GM21381 (cell line): ENCODE measurements around the gene MICAL3.
"Not testable (repeated sequence)": the region's sequence is repeated elsewhere in the genome, so short reads cannot be mapped to it uniquely, and the experiment has no call there.

ENCODE experiments used
- ATAC-seq: cut with Tn5 transposase; IDR thresholded peaks from one replicate; pipeline ENCODE4 v1.9.1; 2021; ENCODE audit warnings: mild to moderate bottlenecking, moderate library complexity; ENCODE audit not compliant: unreplicated experiment

MICAL3 gene

DNA sequence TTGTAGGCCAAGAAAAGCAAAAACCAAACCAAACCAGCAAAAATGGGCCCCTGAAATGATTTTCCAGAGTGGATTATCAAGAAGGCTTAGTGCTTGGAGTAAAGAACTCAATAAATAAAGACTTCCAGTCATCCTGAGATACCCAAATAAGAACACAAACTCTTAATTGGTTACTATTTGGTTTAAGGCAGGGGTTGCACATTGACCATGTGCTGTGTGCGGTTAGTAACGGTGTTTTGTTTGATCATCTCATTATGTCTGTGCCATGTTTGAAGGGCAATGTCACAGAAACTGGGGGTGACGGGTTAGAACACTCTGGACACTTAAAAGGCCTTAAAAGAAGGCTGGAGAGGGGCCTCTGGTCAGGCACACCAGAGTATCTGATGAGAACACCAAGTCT is 9.7 kb upstream of the MICAL3 start:
- no peak for ATAC-seq

DNA sequence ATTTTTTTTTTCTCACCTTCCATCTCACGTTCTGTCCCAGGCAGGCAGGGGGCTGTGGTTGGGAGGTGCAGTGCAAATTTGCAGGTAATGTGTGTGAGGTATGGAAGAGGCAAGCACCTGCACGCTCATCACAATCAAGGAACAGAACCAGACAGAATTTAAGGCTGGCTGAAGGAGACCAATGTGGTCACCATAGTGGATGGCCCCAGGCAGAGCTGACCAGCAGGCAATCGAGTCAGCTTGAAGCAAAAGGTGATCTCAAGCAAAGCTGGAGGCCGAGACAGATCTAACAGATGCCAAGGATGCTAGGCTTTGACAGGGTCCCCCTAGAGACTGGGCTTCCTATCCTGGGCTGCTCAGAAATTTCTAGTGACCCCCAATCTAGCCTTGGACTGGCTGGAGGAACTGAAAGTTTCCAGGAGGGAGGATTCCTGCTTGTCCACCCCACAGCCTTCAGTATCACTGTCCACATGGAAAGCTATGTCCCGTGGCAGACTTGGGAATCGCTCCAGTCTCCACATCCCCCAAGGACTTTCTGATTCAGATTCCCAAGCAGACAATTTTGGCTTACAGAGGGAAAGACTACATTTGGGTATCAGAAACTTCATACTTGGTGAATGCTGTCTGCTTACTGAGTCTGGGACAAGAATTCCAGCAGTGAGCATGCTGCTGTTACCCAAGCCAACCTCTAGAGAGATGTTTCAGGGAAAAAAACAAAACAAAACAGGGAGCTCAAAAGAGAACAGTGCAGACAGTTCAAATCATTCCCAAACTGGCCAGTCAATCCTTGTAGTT is 9.0 kb upstream of the MICAL3 start:
- no peak for ATAC-seq

DNA sequence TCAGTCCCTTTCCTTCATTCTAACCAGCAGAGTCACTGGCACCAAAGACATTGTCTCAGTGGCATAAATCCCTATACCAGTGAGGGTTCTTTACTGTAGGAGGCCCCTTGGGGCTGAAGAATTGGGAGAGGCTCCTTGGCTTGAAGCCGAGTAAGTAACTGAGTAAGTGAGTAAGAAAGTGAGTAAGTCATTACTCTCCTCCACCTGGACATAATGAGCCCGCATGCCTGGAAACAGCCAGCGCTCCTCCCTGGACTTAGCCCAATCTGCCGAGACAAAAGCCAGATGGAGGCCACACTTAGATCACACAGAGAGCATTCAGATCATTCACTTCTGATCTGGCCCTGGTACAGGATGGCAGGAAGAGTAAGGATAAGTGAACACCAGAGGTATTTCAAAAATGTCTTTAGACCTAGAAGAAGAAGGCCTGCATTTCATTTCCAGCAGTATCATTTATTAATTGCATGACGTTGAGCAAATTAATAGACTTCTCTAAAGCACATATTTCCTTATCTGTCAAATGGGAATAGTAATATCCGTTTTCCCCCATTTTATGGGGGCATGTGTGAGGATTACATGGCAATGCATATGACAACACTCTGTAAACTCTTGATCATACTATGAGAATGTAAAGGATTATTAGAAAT is 8.2 kb upstream of the MICAL3 start:
- no peak for ATAC-seq

DNA sequence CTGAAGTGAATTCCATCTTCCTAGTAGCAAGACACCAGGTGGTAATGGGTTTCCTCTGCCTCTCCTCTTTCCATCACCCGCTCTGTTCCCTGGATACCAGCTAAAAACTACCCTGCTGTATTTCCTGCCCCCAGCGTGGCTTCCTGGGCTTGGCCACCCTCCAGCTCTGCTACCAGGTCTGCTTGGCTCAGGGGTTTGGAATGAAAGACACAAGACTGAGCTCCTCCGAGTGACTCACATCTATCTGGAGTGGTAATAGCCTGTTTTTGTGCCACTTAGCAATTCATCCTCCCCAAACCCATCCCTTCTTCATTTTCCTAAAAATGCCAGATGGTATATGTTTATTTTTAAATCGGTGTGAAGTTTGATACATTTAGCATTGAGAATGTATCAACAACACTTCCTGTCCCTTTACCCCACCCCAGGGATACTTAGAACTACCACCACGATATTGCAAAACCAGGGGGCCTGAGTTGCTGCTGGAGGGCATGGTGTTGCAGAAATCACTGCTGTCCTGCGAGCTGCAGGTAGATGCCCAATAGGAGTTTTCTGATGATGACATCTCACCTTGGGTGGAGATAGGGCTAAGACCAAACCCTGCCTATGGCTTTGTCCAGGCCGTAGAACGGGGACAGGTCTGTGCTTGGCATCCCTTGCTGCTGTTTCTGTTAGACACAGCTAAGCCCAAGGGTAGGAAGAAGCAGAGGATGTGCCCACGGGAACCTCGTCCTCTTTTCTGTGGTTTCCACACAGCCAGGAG is 7.5 kb upstream of the MICAL3 start:
- ATAC-seq: no peak

DNA sequence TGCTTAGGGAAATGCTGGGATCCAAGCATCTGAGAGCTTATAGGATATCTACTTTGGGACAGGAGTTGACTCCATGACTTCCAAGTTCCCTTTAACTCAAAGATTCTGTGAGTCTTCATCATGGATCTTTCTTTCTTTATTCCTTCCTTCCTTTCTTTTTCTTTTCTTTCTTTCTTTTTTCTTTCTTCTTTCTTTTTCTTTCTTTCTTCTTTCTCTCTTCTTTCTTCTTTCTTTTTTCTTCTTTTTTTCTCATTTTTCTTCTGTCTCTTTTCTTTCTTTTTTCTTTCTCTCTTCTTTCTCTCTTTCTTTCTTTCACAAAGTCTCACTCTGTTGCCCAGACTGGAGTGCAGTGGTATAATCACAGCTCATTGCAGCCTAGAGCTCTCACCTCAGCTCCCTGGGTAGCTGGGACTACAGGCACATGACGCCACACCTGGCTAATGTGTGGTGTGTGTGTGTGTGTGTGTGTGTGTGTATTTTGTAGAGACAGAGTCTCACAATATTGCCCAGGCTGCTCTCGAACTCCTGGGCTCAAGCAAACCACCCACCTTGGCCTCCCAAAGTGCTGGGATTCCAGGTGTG is 5.4 kb upstream of the MICAL3 start:
- ATAC-seq: no peak

DNA sequence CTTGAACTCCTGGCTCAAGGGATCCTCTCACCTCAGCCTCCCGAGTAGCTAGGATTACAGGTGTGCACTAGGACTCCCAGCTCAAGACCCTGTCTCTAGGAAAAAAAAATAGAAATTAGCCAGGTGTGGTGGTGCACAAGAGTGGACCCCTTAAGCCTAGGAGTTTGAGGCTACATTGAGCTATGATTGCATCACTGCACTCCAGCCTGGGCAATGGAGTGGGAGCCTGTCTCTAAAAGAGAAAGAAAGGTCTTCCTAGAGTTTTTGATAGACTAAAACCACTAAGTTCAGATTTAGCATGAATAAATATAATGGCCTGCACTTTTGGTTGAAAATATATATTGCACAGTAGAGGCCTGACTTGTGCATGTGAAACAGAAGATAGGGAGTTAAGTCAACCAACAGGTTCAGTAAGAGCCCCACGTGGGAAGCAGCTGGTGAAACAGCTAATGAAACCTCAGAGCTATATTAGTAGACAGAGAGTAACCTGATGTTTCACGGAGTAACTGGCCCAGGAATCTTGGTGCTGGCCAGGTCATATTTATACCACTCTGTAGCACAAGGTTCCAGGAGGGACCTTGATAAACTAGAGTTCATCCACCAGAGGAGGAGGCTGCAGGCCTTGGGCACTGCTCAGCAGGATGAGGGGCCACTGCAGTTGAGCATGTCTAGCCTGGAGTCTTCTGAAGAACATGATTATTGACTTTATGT is 4.6 kb upstream of the MICAL3 start:
- no peak for ATAC-seq

DNA sequence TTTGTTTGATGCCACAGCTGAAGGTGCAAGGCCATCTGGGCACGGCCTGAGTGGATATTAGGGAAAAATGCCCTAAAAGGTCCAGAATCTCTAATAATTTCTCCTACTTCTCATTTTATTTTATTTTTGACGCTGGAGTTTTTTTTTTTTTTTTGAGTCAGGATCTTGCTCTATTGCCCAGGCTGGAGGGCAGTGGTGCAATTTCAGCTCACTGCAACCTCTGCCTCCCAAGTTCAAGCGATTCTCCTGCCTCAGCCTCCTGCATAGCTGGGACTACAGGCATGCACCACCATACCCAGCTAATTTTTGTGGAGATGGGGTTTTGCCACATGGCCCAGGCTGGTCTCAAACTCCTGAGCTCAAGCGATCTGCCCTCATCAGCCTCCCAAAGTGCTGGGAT is 1.5 kb upstream of the MICAL3 start:
- ATAC-seq: not testable (repeated sequence)

DNA sequence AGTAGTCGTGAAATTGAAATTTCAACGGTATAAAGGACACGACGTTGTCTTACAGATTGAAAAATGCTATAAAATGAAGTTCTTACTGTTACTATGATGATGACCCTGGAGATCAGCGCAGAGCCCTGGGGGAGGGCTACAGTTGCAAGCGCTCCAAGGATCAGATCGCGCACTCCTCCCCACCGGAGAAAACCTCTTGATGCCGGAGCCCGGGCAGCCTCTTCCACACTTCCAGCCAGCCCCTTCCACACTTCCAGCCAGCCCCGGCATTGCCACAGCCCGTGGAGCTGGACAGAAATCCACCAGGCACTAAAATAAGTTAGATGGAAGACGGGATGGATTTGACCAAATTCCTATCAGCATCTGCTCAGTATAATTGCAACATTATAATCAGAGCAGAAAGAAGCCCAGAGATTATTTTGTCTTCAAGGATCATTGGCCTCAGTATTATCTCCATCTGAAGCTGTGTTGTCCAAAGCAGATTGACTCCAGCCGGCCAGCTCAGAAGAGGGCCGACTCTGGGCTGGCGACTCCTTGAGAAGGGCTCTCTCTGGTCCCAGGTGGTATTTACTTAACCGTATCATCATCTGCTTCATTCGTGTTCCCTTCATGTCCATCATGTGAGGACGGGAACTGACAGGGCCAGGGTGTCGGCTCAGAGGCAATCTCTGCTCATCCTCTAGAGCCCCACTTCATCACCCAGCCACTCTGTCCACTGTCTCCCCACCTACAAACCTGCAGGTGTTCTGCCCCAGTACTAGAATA is 777 bp upstream of the MICAL3 start:
- ATAC-seq: no peak

DNA sequence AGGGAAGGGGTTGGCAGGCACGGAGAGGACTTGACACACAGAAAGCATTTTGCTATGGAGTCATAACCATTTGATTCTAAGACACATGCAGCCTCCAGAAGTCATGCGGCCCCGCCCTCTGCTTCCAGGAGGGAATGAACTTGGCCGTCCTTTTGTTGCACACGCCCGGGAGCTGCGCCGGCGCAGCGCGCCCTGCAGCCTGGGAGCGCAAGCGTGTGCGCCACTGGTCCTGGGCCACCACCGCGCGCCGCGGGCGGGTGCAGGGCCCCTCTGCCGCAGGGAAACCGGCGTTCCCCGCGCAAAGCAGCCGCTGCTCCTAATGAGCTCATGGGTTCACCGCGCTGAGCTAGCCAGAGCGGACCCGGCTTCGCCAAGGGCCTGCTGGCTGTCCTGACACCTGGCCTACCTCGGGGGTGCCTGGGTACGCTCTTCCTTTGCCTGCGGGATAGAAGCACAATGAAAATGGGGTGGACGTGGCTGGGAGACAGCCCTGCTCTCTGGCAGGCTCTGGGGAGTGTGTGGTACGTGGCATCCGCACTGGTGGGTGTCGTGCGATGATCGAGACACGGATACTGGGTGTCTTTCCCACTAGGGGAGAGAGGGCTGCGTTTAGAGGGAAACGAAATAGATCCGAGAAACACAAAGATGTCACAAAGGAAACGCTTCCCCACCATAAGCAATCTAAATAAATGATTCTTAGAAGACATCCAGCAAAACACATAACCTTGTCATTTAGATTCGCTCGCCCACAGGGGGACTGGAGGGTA is 669 bp downstream of the MICAL3 start:
- no peak for ATAC-seq

DNA sequence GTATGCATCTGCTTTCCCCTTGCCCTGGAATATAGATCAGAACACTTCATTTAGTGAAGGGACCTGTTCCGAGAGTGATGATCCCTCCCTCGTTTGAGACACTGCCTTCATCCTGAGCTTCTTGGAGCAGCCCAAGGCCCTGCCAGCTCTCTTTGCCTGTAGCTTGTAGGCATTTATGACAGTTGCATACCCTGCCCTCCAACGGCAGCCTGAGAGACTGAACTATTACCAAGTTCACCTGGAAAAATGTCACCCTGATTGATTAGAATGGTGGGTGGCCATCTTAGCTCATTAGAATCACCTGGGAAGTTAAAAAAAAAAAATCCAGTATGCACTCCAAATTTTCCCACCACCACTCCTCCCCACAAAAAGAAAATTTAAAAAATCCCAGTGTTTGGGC is 1.5 kb downstream of the MICAL3 start:
- ATAC-seq: no peak

DNA sequence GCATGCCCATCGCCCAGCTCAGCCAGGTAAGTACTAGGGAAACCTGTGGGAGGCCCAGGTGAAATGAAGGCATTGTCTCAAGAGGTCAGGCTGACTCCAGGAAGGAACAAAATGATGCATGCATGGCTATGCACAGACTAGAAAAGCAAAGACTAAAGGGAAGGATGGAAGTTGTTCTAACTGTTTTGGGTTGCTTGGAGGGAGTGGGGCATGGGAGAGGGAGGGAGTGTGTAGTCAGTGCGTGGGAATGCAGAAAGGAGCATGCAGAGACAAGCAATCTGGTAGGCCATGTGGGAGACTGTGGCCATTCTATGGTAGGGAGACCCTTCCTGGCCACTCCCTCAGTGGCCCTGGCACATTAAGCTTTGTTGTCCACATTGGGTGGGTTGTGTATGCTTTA is 2.9 kb downstream of the MICAL3 start:
- ATAC-seq: no peak

DNA sequence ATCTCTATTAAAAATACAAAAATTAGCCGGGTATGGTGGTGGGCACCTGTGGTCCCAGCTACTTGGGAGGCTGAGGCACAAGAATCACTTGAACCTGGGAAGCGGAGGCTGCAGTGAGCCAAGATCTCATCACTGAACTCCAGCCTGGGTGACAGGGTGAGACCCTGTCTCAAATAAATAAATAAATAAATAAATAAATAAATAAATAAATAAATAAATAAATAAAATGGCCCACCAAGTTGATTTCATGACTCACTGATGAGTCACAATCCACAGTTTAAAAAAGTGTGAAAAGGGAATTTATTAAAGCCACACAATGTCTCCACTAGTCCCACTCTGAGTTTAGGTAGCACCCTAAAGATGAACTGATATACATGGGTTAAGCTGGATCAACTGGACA is 3.6 kb downstream of the MICAL3 start:
- ATAC-seq: not testable (repeated sequence)

DNA sequence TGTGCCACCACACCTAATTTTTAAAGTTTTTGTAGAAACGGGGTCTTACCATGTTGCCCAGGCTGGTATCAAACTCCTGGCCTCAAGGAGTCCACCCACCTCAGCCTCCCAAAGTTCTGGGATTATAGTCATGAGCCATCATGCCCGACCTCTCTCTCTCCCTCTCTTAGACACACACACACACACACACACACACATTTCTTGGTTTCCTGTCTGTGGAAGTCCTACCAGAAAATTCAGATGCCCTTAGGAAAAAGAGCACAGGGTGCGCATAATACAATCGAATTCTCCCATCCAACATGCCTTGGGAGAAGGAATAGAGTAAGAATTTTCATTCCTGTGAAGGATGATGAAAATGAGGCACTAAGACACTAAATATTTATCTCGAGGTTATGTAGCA is 10.4 kb downstream of the MICAL3 start:
- ATAC-seq: no peak

DNA sequence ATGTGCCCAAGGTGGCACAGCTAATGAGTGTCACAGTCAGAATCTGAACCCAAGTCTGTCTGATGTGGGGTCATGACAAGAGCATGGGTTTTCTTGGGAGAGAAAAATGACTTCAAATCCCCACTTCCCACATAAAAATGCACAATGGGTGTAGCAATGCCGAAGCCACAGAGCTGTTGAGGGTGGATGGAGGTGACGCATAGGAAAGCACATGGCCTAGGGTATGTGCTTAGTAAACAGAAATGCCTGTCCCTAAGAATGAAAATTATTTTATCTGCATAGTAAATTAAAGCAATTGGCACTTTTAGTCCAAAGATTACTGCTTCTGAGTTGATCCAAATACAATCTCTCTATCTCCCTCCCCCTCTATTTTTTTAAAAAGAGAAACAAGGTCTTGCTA is 10.9 kb downstream of the MICAL3 start:
- ATAC-seq: no peak

DNA sequence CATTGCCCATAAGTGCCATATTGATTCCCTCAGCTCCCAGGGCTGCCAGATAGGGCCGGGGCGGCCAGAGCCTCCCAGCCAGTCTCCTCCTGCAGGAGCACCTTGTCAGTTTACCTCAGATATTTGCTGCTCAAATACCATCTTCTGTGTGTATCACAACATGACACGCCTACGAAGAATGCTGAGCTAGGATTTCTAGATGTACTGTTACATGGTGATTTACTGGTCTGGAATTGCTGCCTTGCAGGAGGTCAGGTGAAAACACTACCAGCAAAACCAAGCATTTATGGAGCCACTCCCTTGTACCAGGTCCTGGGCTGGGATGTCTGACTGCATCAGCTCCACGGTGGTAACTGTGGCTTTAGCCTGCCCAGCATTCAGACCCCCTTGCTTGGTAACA is 11.8 kb downstream of the MICAL3 start:
- no peak for ATAC-seq

DNA sequence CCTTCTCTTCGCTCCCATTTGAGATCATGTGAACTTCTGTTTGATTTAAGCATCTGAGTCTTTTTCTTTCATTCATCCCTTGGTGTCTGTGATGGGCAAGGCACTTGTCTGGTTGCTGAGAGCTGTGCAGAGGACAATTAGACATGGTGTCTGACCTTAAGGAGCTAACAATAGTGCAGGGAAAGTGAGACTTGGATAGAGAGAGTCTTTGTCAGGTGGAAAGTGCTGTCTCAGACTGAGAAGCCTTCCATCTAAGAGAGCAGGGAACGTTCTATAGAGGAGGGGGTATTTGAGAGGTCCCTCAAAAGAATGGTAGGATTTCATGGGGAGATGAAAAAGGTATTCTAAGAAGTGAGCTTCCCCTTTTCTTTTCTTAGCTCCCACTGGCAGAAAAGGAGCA is 14.1 kb downstream of the MICAL3 start:
- ATAC-seq: no peak

DNA sequence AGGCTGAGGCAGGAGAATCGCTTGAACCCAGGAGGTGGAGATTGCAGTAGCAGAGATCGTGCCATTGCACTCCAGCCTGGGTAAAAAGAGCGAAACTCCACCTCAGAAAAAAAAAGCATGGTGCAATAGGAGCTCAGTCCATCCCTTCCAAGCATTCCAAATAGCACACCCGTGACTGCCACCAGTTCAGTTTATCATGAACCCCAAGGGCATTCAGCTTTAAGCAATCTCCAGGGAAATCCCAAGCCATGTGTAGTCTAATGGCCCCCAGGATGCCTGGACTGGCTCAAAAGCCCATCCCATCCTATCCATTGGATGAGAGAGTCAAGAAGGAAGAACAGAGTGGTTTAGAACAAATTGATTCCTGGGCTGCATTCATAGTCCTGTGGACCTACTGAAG is 16.2 kb downstream of the MICAL3 start:
- no peak for ATAC-seq

DNA sequence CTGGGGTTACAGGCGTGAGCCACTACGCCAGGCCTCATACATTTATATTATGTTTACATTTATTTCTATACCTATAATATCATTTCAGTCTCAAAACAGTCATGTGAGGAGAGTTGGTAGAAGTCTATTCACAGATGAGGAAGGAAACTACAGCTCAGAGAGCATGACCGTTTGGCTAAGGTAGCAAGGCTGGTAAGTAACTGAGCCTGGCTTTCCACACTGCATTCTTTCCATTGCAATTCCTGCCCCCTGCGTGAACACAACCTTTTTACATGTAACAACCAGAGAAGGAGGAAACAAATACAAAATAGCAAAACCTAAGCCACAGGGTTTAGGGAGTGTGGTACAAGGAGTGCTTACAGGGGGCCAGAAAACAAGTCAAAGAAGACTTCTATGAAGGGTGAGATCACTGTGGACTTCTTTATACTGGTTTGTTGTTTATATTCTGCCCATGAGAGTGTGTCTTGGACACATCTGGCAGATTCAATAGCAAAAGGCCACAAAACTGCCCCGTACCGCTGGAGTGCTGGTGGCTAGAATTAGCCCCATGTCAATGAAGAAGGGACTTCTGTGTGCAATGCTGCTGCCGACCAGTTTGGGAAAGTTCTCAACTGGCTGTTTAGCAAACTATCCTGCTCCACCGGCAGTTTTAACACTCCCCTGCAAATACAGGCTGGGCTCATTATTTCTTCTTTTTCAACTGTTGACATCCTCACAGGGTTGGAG is 19.0 kb downstream of the MICAL3 start:
- no peak for ATAC-seq

DNA sequence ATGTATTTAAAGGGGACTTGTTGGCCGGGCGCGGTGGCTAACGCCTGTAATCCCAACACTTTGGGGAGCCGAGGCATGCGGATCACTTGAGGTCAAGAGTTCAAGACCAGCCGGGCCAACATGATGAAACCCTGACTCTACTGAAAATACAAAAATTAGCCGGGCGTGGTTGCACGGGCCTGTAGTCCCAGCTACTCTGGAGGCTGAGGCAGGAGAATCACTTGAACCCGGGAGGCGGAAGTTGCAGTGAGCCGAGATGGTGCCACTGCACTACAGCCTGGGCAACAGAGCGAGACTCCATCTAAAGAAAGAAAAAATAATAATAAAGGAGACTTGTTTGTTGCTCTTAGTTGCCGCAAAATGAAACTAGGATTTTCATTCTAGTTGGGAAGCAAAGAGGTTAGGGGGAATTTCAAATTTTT is 22.5 kb downstream of the MICAL3 start:
- ATAC-seq: not testable (repeated sequence)
